D721Med (cell line): ENCODE measurements around the gene PIP5K1B.

Experiments
- DNase-seq: peaks from one replicate; pipeline ENCODE4 v3.0.0; 2011; ENCODE audit warnings: low spot score; ENCODE audit not compliant: insufficient read length
- FAIRE-seq: peaks from 2 replicates; lab custom pipeline; 2011; peaks lifted over from hg19 to GRCh38; lab: Jason Lieb, UNC
- TF ChIP-seq, protein P1 (sequence below): IDR thresholded peaks from 2 replicates; pipeline ENCODE4 v1.5.1; 2012; ENCODE audit warnings: mild to moderate bottlenecking, control low read depth; ENCODE audit not compliant: insufficient read depth; ENCODE audit errors: missing control alignments

PIP5K1B gene

DNA sequence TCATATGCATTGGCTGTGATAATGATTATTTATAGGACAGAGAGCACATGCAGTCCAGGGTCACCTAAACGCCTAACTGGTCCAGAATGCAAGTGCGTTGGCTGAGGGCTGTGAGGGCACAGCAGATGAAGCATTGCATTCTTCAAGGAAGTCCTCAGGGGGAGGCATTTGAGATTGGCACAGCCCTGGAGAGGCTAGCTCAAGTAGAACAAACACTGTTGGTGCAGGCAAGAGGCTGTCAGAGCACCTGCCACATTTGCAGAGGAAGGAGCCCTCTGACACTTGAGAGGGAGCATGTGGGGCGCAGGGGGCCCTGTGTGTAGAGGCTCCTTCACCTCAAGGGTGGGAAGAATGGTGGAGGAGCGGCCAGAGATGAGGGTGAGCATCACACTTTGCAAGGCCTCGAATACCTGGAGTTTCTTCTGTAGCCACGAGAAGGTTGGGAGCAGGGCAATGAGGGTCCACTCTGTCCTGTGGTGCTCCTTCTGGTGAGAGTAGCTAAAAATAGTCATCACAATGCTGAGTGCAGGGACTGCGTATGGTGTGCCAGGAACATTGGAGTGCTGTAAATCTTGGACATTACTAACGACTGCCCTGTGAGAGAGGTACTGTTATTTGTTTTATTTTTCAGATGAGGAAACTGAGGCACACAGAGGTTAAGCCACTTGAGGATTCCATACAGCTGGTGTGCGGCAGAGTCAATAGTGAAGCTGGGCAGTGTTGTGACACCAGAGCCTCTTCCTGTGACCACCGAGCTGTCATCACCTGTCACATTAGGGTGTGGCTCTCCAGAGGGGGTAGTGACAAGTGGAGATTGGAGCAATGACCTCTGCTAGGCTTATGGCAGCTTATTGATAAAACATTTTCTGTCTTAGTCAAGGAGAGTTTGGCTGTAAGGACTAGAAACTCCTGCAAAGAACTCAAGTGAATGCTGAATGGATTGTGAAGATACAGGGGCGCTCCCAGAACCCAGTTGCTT lies 100.2 kb downstream of the PIP5K1B start:
- FAIRE-seq: no peak
- no peak for DNase-seq
- TF ChIP-seq, protein P1, sequence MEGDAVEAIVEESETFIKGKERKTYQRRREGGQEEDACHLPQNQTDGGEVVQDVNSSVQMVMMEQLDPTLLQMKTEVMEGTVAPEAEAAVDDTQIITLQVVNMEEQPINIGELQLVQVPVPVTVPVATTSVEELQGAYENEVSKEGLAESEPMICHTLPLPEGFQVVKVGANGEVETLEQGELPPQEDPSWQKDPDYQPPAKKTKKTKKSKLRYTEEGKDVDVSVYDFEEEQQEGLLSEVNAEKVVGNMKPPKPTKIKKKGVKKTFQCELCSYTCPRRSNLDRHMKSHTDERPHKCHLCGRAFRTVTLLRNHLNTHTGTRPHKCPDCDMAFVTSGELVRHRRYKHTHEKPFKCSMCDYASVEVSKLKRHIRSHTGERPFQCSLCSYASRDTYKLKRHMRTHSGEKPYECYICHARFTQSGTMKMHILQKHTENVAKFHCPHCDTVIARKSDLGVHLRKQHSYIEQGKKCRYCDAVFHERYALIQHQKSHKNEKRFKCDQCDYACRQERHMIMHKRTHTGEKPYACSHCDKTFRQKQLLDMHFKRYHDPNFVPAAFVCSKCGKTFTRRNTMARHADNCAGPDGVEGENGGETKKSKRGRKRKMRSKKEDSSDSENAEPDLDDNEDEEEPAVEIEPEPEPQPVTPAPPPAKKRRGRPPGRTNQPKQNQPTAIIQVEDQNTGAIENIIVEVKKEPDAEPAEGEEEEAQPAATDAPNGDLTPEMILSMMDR: no peak

DNA sequence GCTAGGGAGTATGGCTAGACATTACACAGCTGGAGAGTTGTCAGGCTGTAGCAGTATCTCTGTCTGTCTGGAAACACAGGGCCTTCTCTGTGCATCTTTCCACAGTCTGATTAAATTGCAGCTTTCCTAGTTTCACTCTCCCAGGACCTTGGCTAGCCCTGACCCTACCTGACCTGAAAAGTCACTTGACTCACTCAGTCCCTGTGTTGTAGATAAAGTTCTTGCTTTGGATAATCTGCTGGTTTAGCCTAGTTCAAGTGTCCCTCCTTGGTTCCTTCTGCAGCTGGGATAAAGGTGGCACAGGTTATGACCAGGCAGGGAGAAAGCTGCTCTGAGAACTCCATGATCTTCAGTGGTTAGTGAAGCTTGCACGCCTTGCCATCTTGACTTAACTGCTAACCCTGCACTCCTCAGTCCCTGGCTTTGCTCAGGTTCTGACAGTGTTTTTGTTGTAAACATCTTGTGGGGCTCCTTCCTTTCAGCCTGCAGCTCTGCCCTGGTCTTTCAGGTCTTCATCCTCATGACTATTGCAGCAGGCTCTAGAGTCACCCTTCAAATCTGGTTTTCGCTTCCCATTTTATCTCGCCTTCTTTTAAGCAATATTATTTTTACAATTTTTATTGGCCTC lies 101.0 kb downstream of the PIP5K1B start:
- DNase-seq: no peak
- no peak for FAIRE-seq
- TF ChIP-seq, protein P1: no peak

DNA sequence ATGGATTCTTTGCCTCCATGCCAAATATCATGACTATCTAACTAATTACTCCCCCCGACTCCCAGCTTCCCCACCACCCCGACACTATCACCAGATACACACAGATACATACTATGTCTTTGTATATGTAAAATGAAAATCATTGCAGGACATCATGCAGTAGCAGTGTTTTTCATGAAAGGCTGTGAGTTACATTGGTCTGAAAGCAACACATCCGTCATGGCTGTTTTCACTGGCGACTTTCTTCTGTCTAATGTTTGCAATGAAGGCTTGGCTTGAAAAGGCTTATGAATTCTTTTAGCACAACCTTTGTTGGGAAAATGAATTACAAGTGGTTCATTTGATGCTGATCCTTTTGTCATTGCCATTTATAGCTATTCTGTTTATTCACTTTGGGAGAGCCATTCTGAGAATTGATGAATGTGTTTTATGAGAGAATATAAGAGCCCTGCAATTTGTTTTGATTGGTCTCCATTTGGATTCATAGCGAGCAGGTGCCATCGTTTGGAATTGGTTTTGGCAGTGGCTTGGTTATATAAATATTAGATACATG lies 103.4 kb downstream of the PIP5K1B start:
- DNase-seq (no peak), FAIRE-seq (no peak)
- TF ChIP-seq, protein P1: no peak

DNA sequence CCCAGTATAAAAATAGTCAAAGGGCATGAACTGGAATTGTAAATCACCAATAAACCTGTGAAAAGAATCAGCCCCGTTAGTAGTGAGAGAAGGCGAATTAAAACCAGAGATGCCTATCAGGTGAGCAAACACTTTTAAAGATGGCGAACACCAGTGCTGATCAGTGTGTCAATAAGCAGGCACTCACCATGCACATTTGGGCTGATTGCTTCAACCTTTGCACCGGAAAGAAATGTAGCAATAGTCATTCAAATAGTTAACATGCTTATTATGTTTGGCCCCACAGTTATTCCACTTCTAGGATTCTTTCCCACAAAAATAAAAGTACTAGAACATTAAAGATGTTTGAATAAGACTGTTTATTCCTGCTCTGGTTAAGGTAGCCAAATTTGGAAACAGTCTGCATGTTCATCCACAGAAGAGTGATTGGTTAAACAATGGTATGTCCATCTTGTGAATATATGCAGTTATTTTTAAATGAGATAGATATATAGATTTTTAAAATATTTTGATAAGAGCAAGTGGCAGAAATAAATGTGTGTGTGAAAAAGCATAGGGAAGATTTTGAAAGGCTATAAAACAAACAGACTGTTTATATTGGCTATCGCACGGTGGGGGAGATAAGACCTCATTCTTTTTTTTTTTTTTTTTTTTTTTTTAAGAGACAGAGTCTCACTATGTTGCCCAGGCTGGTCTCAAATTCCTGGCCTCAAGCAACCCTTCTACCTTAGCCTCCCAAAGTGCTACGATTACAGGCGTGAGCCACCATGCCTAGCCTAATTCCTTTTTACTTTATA lies 112.2 kb downstream of the PIP5K1B start:
- no peak for FAIRE-seq
- DNase-seq: no peak
- TF ChIP-seq, protein P1: no peak

DNA sequence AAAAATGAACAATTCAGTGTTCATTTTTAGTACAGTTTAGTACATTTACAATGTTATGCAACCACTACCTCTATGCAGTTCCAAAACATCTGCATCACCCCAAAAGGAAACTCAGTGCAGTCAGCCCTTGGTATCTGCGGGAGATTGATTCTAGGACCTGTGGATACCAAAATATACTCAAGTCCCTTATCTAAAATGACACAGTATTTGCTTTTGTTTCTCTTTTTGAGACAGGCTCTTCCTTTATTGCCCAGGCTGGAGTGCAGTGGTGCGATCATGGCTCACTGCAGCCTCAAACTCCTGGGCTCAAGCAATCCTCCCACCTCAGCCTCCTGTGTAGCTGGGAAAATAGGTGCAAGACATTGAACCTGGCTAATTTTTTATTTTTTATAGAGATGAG lies 114.0 kb downstream of the PIP5K1B start:
- FAIRE-seq (no peak), DNase-seq (no peak)
- TF ChIP-seq, protein P1: no peak

DNA sequence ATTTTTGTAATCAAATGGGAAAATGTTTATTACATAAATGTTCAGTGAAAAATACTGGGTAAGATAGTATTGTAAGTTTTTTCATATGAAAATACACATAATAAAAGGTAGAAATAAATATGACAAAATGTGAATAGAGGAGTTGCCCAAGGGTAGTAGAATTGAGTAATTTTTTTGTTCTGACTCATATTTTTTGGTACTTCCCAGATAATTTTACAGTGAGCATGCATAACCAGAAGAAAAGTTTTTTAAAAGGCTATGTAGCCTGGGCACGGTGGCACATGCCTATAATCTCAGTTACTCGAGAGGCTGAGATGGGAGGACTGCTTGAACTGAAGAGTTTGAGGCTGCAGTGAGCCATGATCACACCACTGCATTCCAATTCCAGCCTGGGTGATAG lies 116.9 kb downstream of the PIP5K1B start:
- no peak for FAIRE-seq
- TF ChIP-seq, protein P1: no peak

More for the DNA sequence above, 116.9 kb downstream of the PIP5K1B start:
- no peak for DNase-seq
